Astrocyte of the hippocampus (primary cell): ENCODE results near the gene SEC24D.
"Not testable (repeated sequence)": the region's sequence is repeated elsewhere in the genome, so short reads cannot be mapped to it uniquely, and the experiment has no call there.

Source experiments
- DNase-seq: peaks from one replicate; pipeline ENCODE4 v3.0.0; 2011; ENCODE audit warnings: low read depth, low spot score

SEC24D gene

GRCh38 chr4:118810991-118811764, 24.7 kb downstream of the SEC24D start:
- DNase-seq: peak; percentile 21

GRCh38 chr4:118807659-118808058, 28.3 kb downstream of the SEC24D start:
- DNase-seq: no peak

GRCh38 chr4:118803253-118803652, 32.7 kb downstream of the SEC24D start:
- no peak for DNase-seq

- DNase-seq: no peak
Measured at GRCh38 chr4:118801895-118802575, 33.9 kb downstream of the SEC24D start.

- DNase-seq: no peak
Measured at GRCh38 chr4:118799231-118799942, 36.5 kb downstream of the SEC24D start.

- no peak for DNase-seq
Measured at GRCh38 chr4:118798658-118799057, 37.3 kb downstream of the SEC24D start.

GRCh38 chr4:118797558-118798142, 38.3 kb downstream of the SEC24D start:
- no peak for DNase-seq

GRCh38 chr4:118791690-118792446, 44.1 kb downstream of the SEC24D start:
- DNase-seq: not testable (repeated sequence)

GRCh38 chr4:118790544-118790943, 45.4 kb downstream of the SEC24D start:
- no peak for DNase-seq

GRCh38 chr4:118788911-118789310, 47.0 kb downstream of the SEC24D start:
- DNase-seq: no peak

GRCh38 chr4:118787844-118788380, 48.0 kb downstream of the SEC24D start:
- DNase-seq: no peak

GRCh38 chr4:118784776-118785175, 51.1 kb downstream of the SEC24D start:
- DNase-seq: no peak

GRCh38 chr4:118783887-118784286, 52.0 kb downstream of the SEC24D start:
- no peak for DNase-seq

- not testable (repeated sequence) for DNase-seq
Measured at GRCh38 chr4:118782886-118783285, 53.0 kb downstream of the SEC24D start.

GRCh38 chr4:118777649-118778048, 58.3 kb downstream of the SEC24D start:
- not testable (repeated sequence) for DNase-seq

GRCh38 chr4:118776955-118777640, 58.8 kb downstream of the SEC24D start:
- not testable (repeated sequence) for DNase-seq

GRCh38 chr4:118776157-118776954, 59.6 kb downstream of the SEC24D start:
- no peak for DNase-seq

- no peak for DNase-seq
Measured at GRCh38 chr4:118775405-118775804, 60.5 kb downstream of the SEC24D start.

GRCh38 chr4:118774989-118775388, 60.9 kb downstream of the SEC24D start:
- peak; percentile 52 for DNase-seq

GRCh38 chr4:118774321-118774720, 61.6 kb downstream of the SEC24D start:
- no peak for DNase-seq
